ENCODE results near the gene NINJ1.

Gene NINJ1

DNA sequence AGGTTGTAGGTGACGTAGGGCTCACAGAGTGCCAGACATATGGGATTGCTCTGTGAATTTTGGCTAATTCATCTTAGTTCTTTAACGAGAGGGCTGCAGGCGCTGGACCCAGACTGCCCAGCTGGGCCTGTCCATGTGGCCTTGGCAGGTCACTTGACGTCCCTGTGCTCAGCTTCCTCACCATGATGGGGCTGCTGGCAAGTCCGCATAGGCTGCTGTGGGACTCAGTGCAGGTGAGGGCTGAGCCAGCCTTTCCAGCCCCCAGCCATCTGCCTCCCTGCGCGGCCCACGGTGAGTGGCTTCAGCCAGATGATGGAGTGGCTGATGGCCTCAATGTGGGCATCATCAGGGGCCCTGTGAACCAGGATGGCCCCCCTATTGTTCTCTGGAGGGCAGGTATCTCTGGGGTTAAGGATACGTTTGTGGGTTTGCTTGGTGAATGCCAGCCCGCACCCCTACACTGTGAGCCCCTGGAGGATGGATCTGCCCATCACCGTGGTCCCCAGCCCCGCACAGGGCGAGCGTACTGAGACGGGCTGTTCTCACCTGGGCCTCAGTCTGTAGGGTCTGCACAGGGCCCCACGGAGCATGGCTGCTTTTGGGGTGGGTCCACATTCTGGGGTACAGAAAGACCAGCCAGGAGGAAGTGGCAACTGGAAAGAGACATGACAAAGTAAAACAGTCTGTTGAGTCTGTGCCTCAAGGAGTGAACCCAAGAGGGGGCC is 34.3 kb downstream of the NINJ1 start:
- no peak for DNase-seq (ENCODE audit: low read depth)

DNA sequence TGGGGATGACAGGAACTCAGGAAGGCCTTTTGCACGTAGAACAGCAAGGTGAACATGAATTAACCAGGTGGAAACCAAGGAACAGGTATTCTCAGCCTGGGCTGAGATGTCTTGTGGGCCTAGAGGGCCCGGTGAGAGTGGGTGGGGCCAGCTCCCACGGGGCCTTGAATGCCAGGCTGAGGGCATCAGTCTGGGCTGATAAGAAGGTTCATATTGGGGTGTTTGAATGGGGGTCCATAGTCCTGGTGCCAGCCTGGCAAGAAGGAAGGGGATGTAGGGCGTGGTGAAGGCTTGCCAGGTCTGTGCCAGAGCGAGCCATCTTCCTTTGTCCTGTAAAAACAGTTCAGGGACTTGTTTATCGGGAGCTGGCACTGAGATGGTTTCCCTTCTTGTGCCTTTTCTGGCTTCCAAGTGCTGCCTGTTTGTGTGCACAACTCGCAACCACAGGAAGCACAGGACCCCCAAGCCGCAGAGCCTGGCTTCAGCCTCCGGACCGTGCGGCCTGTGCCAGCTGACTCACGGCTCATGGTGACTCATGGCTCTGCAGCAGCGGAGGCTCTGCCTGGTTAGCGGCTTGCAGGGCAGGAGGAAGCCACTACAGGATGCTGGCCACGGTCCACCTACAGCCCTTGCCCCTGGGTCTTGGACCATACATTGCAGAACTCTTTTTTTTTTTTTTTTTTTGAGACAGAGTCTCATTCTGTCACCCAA is 35.7 kb downstream of the NINJ1 start:
- DNase-seq (ENCODE audit: low read depth), result peak; percentile 27

DNA sequence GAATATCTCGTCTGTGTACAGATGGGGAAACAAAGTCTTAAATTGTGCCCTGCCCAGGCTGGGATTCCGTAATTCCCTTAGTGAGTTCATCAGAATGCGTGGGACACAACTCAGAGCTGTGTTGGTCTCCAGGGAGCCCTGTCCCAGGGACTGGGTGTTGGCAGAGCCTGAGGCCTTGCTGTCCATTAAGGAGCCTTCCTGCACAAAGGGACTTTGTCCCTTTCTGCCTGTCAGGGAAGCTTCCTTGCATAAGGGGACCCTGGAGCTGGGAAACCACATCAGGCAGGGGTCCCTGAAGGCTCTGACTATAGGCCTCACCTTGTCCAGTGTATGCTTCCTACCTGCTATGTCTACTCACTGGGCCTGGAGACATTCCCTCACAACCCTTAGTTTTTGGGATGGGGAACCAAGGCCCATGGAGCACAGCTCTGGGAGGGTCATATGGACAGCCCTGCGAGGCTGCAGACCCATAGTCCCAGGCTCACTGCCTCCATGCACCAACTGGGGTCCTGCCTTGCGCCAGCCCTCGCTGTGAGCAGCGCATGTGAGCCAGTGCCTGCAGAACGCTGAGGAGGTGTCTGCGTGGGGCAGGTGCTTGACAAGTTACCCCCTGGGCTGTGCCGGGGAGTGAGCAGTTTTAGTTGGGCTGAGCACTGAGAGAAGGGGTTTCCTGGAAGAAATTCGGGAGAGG is 36.4 kb downstream of the NINJ1 start:
- no peak for DNase-seq (ENCODE audit: low read depth)

DNA sequence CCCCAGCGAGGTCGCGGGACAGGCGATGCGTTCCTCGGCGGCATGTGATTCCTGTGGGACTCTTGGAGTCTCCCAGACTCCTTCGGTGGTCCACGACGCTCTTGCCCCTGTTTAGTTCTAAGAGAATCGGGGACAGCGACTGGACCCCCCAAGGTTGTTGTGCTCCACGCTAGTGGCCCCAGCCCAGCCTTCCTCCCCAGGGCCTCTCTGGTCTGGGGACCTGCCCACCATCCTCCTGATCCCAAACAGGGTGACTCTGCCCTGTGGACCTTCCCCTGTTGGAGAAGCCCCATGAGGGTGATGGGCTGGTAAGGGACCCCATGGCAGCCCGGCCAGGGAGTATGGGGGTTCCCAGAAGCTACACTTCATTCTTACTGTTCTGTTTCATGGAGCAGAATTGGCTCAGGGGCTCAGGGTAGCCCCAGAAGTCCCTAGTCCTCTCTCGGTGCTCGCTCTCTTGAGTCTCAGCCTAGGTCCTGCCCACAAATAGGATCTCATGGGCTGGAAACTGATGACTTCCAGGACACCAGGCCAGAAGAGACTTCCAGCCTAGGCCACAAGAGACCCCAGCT is 37.2 kb downstream of the NINJ1 start:
- no peak for DNase-seq (ENCODE audit: low read depth)

DNA sequence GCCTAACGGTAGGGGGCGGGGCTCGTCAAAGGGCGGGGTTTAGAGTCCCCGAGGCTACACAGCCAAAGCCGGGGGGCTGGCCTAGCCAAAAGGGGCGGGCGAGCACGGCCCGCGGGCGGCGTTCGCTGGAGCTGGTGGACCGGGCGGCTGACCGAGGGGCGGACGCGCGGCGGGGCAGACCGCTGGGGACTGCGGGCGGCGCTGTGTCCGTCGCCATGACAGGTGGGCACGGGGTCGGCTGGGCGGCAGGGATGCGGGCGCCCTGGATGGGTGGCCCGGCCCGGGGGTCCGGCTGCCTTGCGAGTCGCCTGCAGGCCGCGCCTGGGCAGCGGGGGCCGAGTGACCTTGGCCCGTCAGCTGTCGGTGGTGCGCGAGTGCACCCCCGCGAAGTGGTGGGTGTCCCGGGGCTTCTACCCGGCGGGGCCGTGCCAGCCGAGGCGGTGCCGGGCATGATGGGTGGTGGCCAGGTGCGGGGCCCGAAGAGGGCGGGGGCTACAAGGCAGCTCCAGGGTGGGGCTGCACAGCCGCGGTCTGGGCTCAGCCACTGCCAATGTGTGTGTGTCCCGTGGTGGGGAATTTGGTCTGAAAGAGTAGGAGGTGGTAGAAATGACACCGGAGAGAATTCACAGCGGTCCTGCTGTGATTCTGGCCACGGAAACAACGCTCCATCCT is 37.8 kb downstream of the NINJ1 start, which contains the start of gene CARD19:
TSS of gene CARD19 (plus strand) at position 87 of the 672 bp plus-strand sequence. CDS start at position 216, 129 bp downstream.
- no peak for DNase-seq (ENCODE audit: low read depth)

DNA sequence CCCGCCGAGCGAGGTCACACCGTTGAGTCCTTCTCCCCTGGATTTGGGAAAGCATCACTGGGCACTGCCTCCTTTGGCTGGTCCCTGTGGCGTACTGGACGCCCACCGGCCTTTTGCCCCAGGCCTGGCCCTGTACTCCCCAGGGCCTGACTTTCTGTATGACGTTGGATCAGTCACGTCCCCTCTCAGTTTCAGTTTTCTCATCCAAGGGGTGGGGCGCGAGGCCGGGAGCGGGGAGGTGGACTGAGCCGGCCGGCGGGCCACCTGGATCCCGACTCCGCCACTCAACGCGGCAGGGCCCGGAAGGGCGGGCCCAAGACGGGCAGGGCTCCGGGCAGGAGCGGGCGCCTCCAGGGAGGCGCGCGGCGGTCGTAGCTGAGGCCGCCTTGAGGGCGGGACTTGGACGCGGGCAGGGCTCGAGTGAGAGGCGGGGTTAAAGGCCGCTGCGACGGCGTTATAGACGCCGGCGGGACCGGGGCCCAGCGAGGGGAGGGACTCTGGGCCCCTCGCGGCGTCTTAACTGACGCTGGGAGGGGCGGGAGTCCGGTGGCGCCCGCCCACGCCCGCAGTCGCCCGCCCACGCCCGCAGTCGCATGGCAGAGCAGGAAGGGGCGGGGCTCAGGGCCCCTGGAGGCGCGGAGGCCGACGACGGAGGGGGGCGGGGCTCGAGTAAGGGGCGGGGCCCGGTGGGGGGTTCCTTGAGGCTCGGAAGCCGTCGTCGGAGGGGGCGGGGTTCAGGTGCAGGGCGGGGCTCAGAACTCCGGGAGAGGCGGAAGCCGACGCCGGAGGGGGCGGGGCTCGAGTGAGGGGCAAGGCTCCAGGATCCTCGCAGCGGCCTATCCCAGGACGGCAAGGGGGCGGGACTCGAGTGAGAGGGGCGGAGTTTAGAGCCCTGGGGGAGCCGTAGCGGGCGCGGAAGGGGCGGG is 38.6 kb downstream of the NINJ1 start:
- peak; percentile 100 for DNase-seq (ENCODE audit: low read depth)

DNA sequence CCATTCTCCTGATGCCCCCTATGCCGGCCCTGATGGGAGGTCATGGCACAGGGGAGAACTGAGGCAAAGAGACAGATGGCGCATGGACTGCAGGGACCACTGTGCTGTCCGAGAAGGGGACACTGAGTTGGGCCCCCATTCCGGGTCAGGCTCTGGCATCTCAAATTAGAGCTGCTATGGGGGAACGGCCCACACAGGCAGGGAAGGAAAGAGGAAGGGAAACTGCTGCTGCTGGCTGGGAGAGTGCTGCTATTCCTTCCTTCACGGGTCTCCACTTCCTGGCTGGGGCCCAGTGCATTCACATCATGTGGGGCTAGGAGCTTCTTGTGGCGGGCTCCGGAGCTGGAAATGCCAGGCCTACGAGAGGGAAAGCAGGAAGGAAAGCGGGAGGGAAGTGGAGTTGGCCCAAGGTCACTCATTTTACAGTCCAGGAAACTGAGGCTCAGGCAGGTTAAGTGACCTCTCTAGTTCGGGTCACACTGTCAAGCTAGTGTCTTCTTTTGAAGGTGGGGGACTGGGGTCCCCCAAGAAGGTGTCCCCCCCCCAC is 39.3 kb downstream of the NINJ1 start:
- no peak for DNase-seq (ENCODE audit: low read depth)

DNA sequence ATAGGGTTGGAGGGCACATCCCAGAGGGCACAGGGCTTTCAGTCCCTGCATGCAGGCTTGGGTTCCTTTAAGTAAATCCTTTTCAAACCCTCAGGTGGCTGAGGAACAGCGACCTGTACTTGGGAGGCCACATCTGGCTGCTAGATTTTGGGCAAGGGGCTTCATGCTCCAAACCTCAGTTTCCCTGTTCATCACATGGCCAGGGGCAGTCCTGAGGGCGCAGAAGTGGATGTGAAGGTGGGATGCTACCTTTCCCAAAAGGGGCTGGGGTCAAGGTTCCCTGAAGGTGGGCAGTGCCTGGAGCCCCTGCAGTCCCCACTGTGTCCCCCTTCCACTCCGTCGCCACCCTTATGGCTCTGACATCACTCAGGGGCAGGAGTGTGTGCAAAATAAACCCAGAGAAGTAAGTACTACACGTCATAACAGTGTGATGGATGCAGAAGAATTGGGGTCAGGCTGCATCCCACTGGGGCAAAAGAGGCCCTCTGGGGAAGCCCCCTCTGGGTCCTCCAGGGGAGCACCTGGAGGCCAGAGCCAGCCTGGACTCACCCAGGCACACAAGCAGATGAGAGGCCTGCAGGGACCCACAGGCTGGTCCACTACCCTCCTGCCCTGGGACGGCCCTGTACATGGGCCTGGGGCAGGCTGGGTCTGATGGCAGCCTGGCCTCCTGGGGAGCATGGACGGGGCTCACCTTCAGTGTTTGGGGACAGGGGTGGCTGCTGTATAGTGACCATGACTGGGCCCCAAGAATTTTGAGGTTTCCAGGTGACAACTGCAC is 40.0 kb downstream of the NINJ1 start:
- no peak for DNase-seq (ENCODE audit: low read depth)

DNA sequence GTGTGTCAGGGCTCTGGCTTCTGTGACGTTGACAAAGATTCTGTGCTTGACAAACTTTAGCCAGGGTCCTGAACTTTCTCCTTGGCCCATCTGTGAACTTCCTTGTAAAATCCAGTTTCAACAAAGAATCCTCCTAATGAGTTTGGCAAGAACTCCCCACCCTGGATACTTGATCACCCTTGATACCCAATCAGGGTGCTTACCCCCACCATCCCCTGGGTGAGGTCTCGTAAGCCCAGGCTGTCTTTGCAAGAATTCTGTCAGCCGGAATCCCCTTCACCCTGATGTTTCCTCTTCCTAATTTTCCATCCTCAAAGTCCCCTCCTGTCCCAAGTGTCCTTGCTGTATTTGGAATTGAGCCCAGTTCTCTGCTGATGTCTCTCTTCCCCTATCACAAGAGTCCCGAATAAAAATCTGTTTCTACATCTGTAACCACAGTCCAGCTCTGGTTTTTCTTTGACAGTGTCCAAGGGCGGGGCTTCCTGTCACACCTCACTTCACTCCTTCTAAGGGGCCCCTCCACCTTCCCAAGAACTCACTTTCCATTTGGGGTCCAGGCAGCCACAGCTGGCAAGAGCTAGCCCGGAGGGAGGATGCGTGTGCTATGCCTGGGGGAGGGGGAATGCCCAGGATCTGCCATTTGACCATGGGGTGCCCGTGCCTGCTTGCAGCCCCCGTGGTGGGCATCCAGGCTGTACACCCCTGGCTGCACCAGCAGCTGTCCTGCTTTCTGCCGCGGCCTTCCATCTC is 40.7 kb downstream of the NINJ1 start:
- DNase-seq (ENCODE audit: low read depth), result no peak

DNA sequence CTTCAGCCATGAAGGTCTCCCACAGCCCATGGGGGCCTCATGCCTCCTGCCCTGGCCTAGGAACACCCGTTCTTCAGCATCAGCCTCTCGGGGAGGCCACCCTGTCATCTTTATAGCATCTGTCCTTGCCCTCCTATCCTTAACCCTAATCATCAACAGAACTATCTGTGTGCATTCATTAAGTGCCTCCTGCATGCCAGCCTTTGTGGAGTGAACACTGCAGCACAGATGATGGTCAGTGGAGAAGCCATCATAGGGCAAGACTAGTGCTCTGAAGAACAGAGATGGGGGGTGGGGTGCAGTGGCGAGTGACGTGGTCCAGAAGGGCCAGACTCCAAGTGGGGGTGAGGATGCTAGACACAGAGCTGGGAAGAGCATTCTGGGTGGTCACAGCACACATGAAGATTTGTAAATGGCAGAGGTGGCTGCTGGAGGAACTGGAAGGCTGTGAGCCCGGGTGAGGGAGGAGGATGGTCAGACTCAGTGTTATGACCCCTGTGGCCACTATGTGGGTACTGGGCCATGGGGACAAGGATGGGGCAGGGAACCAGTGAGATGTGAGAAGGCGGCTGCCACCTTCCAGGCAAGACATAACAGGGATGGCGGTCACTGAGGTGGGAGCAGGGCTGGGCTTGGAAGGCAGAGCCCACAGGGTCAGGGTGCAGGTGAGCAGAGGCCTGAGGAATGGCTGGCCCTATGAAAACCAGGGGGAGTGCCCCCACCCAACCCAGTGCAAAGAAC is 41.6 kb downstream of the NINJ1 start:
- no peak for DNase-seq (ENCODE audit: low read depth)

DNA sequence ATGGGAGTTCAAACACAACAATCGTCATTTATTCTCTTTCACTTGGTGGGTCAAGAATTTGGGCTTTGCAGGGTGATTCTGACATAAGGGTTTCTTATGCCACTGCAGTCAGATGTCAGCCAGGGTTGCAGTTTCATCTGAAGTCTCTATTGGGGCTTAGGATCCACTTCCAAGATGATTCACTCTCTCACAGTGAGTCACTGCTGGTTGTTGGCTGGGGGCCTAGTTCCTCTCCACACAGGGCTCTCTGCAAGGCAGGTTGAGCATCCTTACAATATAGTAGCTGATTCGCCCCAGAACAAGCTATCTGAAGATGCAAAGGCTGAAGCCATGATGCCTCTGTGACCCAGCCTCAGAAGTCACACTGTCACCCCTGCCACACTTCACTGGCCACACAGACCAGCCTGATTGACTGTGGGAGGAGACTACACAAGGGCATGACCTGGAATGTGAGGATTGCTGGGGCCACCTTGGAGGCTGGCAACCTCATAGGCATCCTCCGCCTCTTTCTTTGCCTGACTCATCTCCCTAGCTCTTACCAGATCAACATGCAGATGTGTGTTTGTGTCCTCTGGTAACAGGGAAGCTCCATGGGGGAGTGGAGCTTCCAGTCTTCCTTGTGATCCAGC is 42.5 kb downstream of the NINJ1 start:
- DNase-seq (ENCODE audit: low read depth), result no peak

DNA sequence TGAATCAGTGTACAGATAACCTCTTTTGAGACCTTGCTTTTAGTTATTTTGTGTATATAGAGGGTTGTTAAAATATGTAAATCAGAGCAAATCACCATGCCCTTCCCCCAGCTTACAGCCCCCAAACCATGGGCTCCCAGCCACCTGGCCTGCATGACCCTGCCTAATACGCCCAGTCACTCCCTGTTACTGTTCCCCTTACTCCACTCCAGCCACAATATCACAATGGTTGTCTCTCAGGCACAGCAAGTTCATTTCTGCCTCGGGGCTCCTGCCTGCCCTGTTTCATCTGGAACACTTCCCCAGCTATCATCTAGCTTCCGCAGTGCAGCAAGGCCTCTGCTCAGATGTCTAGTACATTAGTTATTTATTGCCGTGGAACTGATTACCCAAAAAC is 43.0 kb downstream of the NINJ1 start:
- DNase-seq (ENCODE audit: low read depth), result no peak

DNA sequence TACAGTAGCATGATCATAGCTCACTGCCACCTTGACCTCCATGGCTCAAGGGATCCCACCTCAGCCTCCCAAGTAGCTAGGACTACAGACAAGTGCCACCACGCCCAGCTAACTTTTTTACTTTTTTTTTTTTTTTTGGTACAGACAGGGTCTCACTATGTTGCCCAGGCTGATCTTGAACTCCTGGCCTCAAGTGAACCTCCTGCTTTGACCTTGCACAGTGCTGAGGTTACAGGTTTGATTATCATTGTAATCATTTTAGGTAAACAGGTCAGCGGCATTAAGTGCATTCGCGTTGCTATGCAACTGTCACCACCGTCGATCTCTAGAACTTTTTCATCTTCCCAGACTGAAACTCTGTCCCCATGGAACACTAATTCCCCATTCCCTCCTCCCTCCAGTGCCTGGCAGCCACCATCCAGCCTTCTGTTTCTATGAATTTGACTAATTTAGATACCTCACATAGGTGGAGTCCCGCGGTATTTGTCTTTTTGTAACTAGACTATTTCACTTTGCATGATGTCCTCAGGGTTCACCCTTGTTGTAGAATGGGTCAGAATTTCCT is 43.9 kb downstream of the NINJ1 start:
- no peak for DNase-seq (ENCODE audit: low read depth)

DNA sequence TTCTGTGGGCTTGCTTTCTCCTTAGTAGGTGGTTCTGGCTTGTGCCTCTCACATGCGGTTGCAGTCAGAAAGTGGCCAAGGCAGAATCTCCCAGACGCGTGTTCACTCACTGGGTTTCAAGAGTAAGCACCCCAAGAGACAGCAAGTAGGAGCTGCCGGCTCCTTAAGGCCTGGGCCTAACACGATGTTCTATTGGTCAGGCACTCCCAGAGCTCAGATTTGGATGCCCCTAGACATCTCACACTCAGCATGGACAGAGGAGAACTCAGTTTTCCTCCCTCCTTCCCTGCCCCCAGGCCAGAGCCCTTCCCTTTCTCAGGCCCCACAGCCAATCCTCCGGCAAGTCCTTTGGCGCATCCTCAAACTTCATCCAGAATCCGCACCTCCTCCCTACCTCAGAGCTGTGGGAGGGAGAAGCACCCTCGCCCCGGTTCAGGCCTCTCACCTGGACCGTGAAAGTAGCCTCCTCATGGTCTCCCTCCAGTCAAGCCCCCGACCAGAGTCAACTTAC is 44.5 kb downstream of the NINJ1 start:
- DNase-seq (ENCODE audit: low read depth), result no peak

DNA sequence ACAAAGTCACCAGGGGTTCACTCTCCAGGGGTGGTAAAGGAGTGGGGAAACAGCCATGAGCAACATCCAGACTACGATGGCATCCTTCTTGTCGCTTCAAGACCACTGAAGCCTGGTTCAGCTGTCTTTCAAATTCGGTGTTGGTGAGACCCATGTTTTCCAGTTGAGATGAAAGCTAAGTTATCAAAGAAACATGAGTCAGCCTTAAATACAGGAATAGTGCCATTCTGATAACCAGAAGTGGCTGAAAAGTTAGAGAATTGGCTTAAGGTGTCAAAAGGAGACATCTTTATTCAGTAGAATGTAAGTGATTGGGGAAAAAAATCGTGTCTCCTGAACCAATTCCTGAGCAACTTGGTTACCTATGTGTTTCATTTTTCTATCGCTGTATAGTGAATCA is 45.0 kb downstream of the NINJ1 start:
- DNase-seq (ENCODE audit: low read depth), result no peak

DNA sequence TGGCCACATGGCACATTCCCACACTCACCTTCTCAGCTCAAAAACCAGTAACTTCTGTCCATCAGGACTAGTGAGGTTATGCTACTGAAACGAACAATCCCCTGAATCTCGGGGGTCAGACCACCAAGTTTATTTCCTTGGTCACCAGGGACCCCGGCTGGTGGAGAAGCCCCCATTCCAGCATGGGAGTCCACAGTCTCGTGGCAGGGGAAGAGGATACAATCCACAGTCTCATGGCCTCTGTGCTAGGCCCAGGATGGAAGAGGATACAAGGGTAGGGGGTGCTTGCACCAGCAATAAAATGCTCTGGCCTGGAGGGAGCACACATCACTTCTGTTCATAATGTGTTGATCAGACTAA is 45.4 kb downstream of the NINJ1 start:
- DNase-seq (ENCODE audit: low read depth), result no peak

DNA sequence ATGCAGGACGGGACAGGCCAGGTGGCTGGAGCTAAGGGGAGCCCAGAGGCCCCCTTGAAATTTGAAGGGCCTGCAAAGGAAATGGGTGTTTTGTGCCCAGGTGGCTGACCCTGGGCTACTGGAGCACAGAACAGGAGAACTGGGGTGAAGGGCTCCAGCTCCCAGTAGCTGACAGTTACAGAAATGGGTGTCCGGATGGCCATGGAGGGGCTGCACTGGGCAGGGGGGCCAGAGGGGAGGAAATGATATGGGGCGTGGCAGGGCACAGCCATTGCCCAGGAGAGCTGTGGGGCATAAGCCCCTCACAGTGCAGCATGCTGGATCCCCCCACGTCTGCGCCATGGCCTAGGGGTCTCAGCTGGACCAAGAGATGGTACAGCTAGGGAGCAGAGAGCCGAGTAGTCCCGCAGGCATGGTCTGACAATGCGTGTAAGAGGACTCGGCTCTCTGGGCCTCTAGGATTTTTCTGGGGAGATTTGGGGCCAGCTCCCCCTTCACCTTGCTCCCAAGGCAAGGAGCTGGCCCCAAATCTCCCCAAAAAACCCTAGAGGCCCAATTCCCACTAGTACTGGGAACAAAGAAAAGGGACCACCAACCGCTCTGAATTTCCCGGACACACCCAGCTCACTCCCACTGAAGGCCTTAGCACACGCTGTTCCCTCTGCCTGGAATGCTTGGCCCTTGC is 45.9 kb downstream of the NINJ1 start:
- no peak for DNase-seq (ENCODE audit: low read depth)

Measured in stimulated activated CD8-positive, alpha-beta memory T cell treated with anti-CD3 and anti-CD28 coated beads, Interleukin-15, amount 100 ng/mL, for 1 hour (primary cell).